ENCODE data around the gene MTA3.

- TF ChIP-seq CTCF (IDR thresholded peaks at IDR 0.05) (no peak), POLR2A (IDR thresholded peaks at IDR 0.05) (no peak)
These were observed 38.7 kb downstream of the MTA3 start for GRCh38 chr2:42607101-42607637.
